Posterior vena cava (tissue), 2 donors: ENCODE results near the gene PRRG3. TPM values are rescaled to one million over a fixed set of nuclear protein-coding genes. Genes with fewer than 3 reads are reported as not detected.
"Not testable (repeated sequence)": the region's sequence is repeated elsewhere in the genome, so short reads cannot be mapped to it uniquely, and the experiment has no call there.

Experiments used
- DNase-seq: peaks from one replicate; pipeline ENCODE4 v3.0.0-alpha.2; 2020; ENCODE audit warnings: low spot score
- intact Hi-C, 2 donors: fragments of 100-400 bp; cut with DNase I; formaldehyde crosslinking; loops; one replicate each; pipeline versions ENCODE4 v1.14.1 to v1.14.2; 2022 to 2023
- long read RNA-seq, 2 donors: library from polyadenylated mRNA; unstranded; transcript quantifications; one replicate each; pipeline ENCODE4 v2.0.0, GENCODE V29; 2020 to 2021
- total RNA-seq, 2 donors: library from RNA; stranded (reverse); fragmentation: NEBNext Ultra II Directional; extraction: Animal tissue kit (Norgen Biotek cat#: 25700); gene quantifications; one replicate each; pipeline ENCODE4 v1.2.1, GENCODE V29; 2021
- donor health status: DM: yes; HTN: yes; CAD: no.
- donor health status: DM: yes; HTN: yes; CAD: no.

Gene PRRG3
- total RNA-seq: 1 to 10 TPM in 1 of 2 donors, under 1 TPM in 1; 0.86 to 5.1 TPM
- long read RNA-seq, donor 1, partial matches to known transcripts: 0 of 1 reads
- long read RNA-seq, donor 1, other reads (novel, unspliced or antisense): 0 of 1 reads
- long read RNA-seq, donor 2: 0 reads

DNA sequence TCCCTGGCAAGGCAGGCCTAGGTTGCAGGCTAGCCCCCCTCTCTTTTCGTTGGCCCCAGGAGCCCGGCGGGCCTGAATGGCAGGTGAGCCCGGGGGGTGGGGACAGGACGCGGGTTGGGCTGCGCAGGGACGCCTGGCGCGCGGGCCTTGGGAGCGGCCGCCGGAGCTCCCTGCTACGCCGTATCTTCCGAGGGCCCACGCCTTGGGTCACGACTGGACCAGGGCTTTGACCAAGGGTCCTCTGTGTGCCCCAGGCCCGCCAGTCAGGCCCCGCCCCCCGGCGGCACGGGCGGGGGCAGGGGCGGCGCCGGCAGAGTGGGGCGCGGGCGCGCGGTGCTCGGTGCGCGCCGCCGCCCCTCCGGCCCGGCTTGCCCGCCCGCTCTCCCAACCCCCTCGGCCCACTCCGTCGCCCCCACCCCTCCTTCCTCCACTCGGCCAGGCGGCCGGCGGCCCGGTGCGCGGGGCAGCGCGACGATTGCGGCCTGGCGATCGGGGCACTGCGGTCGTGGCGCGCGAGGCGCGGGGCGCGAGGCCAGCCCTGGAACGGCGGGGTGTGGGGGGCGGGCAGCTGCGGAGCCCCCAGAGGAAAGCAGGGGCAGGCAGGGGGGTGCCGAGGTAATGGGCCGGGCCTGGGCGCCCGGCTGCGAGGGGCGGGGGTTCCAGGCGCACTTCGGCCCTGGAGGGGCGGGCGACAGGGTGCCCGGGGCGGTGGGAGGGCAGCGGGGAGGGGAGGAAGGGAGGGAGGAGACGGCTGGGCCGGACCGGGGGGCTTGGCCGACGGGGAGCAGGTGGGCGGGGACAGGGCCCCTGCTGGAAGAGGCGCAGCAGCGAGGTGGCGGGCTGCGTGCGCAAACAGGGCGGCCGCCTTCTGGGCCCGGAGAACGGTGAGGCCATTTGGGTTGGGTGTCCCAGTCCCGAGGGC is at the start of gene PRRG3:
TSS of gene PRRG3 (plus strand) at position 798 of the 922 bp plus-strand sequence. CDS start 3,357 bp downstream, outside the sequence.
- DNase-seq: peak; percentile 75
- intact Hi-C loops: no loop called here

GRCh38 chrX:151675121-151675746 is 20.0 kb upstream of the PRRG3 start:
- intact Hi-C loops: no loop called here
- no peak for DNase-seq

DNA sequence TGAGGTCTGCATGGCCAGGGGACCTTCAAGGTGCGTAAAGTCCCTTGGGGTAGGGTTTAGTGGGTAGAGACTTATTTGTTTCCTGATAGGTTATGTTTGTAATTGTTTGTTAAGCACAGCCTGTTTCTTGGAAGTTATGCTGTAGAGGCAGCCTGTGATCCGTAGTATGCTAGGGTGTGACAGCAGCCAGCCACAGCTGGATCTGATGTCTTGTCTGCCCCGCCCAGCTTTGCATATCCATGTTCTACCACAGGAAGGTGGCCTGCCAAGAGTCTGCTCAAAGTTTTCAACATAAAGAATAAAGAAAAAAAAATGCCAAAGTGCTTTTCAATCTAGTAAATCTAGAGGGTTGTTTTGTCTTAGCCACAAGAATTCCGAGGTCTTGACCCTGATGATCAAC is 19.1 kb upstream of the PRRG3 start:
- DNase-seq: no peak
- intact Hi-C loops: no loop called here

DNA sequence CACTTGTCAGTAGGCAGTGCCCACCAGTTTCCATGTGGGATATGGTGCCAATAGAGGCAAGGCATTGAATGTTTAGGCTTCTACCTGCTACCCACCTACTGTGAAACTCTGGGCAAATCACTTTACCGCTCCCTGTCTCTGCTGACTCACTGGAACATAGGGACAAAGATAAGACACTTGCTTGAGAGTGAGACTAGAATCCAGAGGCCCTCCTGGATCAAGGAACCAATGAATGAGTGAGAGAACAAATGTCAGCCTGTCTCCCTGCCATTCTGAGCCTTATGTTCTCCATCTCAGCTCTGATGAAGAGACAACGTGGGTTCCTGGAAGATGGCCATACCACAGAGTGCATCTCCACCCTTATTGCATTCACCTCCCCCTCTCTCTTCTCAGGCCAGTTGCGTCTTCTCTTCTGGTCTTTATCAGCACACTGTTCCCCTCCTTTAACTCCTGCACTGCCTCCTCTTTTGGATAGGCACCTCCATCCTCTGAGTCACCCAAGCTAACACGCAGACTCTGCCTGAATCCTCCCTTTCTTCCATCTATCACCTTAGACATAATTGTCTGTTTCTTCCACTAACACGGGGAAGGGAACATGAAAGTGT is 15.4 kb upstream of the PRRG3 start:
- DNase-seq: no peak
- intact Hi-C loops: no loop called here

- no peak for DNase-seq
- intact Hi-C loops: no loop called here
Observed at GRCh38 chrX:151680805-151681204, 14.5 kb upstream of the PRRG3 start.

- DNase-seq: no peak
- intact Hi-C loops: no loop called here
Observed at GRCh38 chrX:151687635-151688034, 7.6 kb upstream of the PRRG3 start.

- DNase-seq: no peak
- intact Hi-C loops: no loop called here
Observed at GRCh38 chrX:151688695-151689094, 6.6 kb upstream of the PRRG3 start.

DNA sequence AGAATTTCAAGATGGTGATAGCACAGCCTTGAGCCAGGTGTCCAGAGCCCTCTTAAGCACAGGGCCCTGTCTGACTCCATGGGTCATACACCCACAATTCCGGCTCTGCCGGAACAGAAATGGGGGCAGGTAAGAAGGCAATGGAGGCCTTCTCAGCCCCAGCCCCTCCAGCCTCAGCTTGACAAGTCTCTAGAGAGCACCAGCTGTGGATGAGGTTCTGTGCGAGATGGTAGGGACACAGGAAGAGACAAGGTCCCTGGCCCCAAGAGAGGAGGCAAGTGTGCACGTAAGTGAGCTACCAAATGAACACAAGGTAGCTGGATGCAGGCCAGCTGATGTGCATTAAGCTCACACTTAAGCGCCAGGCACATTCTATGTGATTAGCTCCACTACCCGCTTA is 2.4 kb upstream of the PRRG3 start:
- peak; percentile 45 for DNase-seq
- intact Hi-C loops: no loop called here

DNA sequence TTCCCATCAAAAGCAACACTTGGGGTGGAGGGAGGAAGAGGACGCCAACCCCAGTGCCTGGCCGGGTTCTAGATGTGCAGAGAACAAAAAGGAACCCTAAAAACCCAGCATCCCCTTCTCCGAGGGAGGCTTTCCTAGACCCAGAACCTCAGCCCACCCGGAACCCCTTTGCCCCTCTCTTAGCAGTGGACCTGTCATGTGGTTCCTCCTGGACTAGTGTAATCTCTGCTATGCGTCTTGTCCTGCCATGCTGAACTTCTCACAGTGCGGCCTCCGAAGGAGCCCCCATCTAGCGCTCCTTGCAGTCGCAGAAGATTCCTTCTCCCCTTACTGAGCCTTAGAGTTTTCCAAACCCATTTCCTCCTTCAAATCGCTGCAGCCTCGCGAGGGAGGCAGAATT is 1.1 kb upstream of the PRRG3 start:
- DNase-seq: no peak
- intact Hi-C loops: no loop called here

DNA sequence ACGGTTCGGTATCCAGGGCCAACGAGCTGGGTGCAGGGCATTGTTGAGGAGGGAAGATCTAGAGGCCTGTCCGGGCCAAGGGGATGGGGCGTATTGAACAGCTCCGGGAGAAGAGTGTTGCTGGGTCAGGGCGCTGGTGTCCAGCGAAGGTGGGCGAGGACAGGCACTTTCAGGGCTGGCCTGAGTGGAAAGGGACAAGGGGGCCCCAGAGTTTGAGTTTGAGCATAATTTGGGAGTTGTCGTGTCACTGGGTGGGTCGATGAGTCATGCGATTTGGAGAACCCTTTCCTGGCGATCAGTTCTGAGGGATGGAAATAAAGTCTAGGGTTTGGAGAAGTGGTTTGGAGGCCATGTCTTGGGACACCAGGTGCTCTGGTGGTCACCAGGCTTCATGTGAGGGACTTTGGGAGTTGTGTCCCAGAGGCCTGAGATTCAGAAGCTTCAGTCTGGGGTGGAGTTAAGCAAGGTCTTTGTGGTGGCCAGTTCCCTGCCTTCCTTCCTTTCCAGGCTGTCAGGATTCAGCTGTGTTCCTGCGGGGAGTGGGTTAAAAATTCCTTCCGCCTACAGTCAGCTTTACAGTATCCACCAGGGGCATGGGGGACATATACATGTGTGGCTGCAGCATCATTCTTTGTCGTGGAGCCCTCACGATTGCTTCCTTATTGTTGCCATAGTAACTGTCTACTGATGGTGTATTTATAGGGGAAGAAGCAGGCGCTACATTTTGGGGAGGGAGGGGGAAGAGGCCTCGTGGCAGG is 504 bp downstream of the PRRG3 start:
- peak; percentile 32 for DNase-seq
- intact Hi-C loops: no loop called here

DNA sequence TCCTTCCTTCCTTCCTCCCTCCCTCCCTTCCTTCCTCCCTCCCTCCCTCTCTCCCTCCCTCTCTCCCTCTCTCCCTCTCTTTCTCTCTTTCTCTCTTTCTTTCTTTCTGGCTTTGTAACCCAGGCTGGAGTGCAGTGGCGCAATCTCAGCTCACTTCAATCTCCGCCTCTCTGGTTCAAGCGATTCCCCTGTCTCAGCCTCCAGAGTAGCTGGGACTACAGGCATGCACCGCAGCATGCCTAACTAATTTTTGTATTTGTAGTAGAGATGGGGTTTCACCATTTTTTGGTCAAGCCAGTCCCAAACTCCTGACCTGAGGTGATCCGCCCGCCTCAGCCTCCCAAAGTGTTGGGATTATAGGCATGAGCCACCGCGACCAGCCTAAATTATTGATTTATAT is 1.8 kb downstream of the PRRG3 start:
- intact Hi-C loops: not testable (repeated sequence)
- DNase-seq: peak; percentile 51

DNA sequence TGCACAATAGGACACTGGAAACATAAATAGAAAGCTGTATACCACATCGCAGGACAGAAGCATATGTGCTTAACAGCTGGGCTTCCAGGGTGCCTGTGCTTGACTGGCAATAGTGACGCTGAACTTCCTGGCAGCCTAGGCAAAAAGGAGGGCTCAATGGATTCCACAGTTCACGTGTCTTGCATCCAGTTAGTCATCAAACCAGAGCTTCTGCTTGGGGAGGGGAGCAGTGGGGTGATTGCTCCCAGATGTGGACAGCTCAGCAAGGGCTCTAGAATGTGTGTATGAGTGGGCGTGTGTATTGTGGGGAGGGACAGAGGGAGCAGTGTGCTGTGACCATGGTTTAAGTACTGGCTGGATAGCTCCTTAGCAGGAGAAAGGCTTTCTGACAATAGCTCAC is 2.3 kb downstream of the PRRG3 start:
- intact Hi-C loops: no loop called here
- DNase-seq: peak; percentile 62

DNA sequence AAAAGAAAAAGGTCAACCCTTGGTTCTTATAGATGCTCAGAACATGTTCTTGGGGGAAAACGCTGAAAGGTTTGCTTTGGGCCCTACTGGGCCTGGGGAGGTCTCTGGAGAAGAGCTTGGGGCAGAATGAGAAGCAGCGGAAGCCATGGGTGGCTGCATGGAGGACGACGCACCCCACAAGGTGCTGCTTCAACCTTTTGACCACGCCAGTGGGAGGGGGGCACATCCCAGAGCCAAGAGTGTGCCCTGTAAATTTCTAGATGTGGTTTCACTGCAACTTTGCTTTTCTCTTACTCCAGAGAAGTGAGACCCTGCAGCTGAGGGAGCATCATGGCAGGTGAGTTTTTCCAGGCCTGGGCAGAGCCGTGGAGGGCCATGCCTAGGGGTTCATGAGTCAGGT is 3.2 kb downstream of the PRRG3 start:
- intact Hi-C loops: no loop called here
- DNase-seq: peak; percentile 50

GRCh38 chrX:151699746-151700145 is 4.5 kb downstream of the PRRG3 start:
- peak; percentile 42 for DNase-seq
- intact Hi-C loops: no loop called here

GRCh38 chrX:151700581-151700980 is 5.3 kb downstream of the PRRG3 start:
- peak; percentile 63 for DNase-seq
- intact Hi-C loops: no loop called here

GRCh38 chrX:151701071-151701470 is 5.8 kb downstream of the PRRG3 start:
- intact Hi-C loops: no loop called here
- DNase-seq: peak; percentile 28

DNA sequence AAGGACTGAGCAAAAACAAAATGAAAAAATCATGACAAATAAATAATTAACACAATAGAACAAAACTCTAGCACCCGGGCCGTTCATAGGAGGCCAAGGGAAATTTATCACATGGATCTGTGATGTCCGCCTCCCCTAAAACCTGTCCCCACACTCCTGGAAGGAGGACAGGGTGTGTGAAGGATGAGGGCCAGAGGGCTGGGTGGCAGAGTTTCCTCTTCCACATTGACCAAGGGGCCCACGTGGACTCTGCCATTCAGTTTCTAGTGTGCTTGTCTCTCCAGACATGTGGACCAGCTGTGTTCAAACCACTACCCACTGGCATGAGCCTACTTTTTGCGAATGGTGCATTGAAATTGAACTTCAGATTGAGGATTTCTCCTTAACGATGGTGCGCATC is 6.3 kb downstream of the PRRG3 start:
- intact Hi-C loops: no loop called here
- peak; percentile 57 for DNase-seq

GRCh38 chrX:151702026-151702714 is 6.9 kb downstream of the PRRG3 start:
- peak; percentile 58 for DNase-seq
- intact Hi-C loops: no loop called here
